GM18861 (cell line): Measurements from ENCODE around the gene NEXN.

ENCODE experiments used
- ATAC-seq: cut with Tn5 transposase; IDR thresholded peaks from one replicate; pipeline ENCODE4 v1.9.1; 2021; ENCODE audit not compliant: unreplicated experiment

Gene NEXN

GRCh38 chr1:77888081-77888780 is at the start of gene NEXN:
Gene NEXN (plus strand): TSS chr1:77888624. CDS start chr1:77916107, 27,483 bp downstream.
- ATAC-seq: no peak

GRCh38 chr1:77841574-77841973 is 46.9 kb upstream of the NEXN start:
- no peak for ATAC-seq

GRCh38 chr1:77845951-77846350 is 42.5 kb upstream of the NEXN start:
- ATAC-seq: no peak

- no peak for ATAC-seq
These were observed 41.5 kb upstream of the NEXN start for GRCh38 chr1:77846966-77847365.

GRCh38 chr1:77847621-77848080 is 40.8 kb upstream of the NEXN start:
- ATAC-seq: no peak

GRCh38 chr1:77850082-77850481 is 38.3 kb upstream of the NEXN start:
- no peak for ATAC-seq

- ATAC-seq: no peak
These were observed 30.9 kb upstream of the NEXN start for GRCh38 chr1:77857552-77857951.

- no peak for ATAC-seq
These were observed 29.7 kb upstream of the NEXN start for GRCh38 chr1:77858725-77859124.

- no peak for ATAC-seq
These were observed 29.2 kb upstream of the NEXN start for GRCh38 chr1:77859248-77859647.

- no peak for ATAC-seq
These were observed 22.1 kb upstream of the NEXN start for GRCh38 chr1:77866296-77866695.

- ATAC-seq: no peak
These were observed 15.8 kb upstream of the NEXN start for GRCh38 chr1:77872645-77873044.

- no peak for ATAC-seq
These were observed 15.0 kb upstream of the NEXN start for GRCh38 chr1:77873461-77873860.

- ATAC-seq: no peak
These were observed 13.5 kb upstream of the NEXN start for GRCh38 chr1:77874804-77875445.

GRCh38 chr1:77876884-77877283 is 11.5 kb upstream of the NEXN start:
- no peak for ATAC-seq

GRCh38 chr1:77881061-77881460 is 7.4 kb upstream of the NEXN start:
- ATAC-seq: no peak

- ATAC-seq: no peak
These were observed 6.0 kb upstream of the NEXN start for GRCh38 chr1:77882411-77882810.

GRCh38 chr1:77888781-77889642 is 588 bp downstream of the NEXN start:
- ATAC-seq: no peak

- ATAC-seq: no peak
These were observed 1.2 kb downstream of the NEXN start for GRCh38 chr1:77889671-77890070.

GRCh38 chr1:77891200-77891599 is 2.8 kb downstream of the NEXN start:
- ATAC-seq: no peak

- ATAC-seq: no peak
These were observed 11.4 kb downstream of the NEXN start for GRCh38 chr1:77899647-77900320.

- ATAC-seq: no peak
These were observed 12.4 kb downstream of the NEXN start for GRCh38 chr1:77900687-77901293.
